Measurements from ENCODE around the gene IGDCC3. TPM values are rescaled to one million over a fixed set of nuclear protein-coding genes. Genes with fewer than 3 reads are reported as not detected.
A peak's percentile ranks its signal among the peaks of the same experiment; 100 is the strongest.

Gene IGDCC3
- total RNA-seq, 4 donors from 2014 or later: not detected

DNA sequence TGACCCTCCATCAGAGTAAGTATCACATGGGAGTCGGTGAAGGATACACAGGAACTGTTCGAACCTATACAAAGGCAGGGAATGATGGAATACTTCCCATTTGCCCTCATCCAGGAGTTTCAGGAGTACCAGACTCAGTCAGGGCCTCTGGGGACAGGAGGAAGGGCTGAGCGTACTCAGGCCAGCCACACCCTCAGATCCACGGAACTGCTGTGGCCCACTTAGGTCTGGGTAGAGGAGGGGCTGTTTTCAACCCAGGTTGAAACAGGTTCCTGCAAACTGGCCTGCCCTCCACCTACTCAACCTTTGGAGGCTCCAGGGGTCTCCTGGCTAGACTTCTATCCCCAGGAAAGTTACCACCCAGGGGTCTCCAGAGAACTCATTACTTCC, 6.7 kb upstream of the IGDCC3 start:
- H3K9me3 ChIP-seq: no peaks in the 10 kb centered on the region
- DNase-seq (ENCODE audit: low spot score in 2 of 2): no peak
- H3K4me1 ChIP-seq: peaks cover 16% of the 10 kb centered on the region
- H3K36me3 ChIP-seq: no peaks in the 10 kb centered on the region
- TF ChIP-seq POLR2A (IDR thresholded peaks at IDR 0.05) (no peak), POLR2AphosphoS5 (IDR thresholded peaks at IDR 0.05) (no peak), EP300 (IDR thresholded peaks at IDR 0.05) (no peak)
- TF ChIP-seq, protein P1, sequence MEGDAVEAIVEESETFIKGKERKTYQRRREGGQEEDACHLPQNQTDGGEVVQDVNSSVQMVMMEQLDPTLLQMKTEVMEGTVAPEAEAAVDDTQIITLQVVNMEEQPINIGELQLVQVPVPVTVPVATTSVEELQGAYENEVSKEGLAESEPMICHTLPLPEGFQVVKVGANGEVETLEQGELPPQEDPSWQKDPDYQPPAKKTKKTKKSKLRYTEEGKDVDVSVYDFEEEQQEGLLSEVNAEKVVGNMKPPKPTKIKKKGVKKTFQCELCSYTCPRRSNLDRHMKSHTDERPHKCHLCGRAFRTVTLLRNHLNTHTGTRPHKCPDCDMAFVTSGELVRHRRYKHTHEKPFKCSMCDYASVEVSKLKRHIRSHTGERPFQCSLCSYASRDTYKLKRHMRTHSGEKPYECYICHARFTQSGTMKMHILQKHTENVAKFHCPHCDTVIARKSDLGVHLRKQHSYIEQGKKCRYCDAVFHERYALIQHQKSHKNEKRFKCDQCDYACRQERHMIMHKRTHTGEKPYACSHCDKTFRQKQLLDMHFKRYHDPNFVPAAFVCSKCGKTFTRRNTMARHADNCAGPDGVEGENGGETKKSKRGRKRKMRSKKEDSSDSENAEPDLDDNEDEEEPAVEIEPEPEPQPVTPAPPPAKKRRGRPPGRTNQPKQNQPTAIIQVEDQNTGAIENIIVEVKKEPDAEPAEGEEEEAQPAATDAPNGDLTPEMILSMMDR (IDR thresholded peaks at IDR 0.05): no peak
- H3K4me3 ChIP-seq: peak overlapping the region; percentile 46
- 41% methylated on average over 4 of the region's 4 CpGs for WGBS
- no peak overlapping the region for H3K27ac ChIP-seq
- H3K27me3 ChIP-seq: peaks cover 11% of the 10 kb centered on the region

DNA sequence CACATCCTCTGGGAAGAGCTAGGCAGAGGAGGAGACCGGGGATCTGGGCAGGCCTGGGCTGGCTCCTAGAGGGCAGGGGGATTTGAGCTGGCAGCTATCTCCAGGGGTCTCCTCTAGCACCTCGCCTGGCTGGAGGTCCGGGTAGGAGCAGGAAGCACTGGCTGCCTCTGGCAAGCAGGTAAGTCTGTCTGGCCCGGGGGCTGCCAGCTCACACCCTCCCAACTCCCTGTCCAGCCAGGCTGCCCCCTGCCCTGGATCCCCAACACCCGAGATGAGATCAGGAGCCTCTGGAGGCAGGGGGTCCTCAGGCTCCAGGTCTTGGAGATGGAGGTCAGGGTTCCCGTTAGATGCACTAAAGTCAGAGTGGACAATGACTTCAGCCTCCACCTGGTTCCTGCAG, 6.2 kb upstream of the IGDCC3 start:
- Histone ChIP-seq H3K9me3 (no peaks in the 10 kb centered on the region), H3K36me3 (no peaks in the 10 kb centered on the region), H3K4me3 (no peak overlapping the region), H3K4me1 (peaks cover 16% of the 10 kb centered on the region), H3K27ac (no peak overlapping the region), H3K27me3 (peaks cover 16% of the 10 kb centered on the region)
- no peak for DNase-seq (ENCODE audit: low spot score in 2 of 2)
- TF ChIP-seq POLR2AphosphoS5 (IDR thresholded peaks at IDR 0.05): no peak
- no peak for TF ChIP-seq POLR2A (IDR thresholded peaks at IDR 0.05)
- no peak for TF ChIP-seq EP300 (IDR thresholded peaks at IDR 0.05)
- TF ChIP-seq, protein P1 (IDR thresholded peaks at IDR 0.05): no peak
- WGBS: 91% methylated on average over 4 of the region's 6 CpGs

DNA sequence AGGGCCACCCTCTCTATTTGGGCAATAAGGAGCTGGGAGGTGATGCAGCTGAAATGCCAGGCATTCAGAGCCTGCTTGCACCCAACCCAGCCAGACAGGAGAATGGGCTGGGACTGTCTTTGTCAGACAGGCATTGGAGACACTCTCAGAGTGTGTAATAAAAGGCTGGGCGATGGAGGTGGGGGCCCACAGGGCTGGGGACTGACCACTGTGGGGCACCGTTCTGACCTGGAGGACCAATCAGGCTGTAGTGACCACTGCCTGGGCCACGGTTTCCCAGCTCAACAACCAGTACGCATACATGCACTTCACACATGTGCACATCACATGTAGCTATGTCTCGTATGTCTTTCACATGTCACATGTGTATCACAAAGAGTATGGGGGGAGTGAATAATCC, 5.7 kb upstream of the IGDCC3 start:
- H3K27ac ChIP-seq: no peak overlapping the region
- TF ChIP-seq, protein P1 (IDR thresholded peaks at IDR 0.05): no peak
- TF ChIP-seq EP300 (IDR thresholded peaks at IDR 0.05): no peak
- no peak for TF ChIP-seq POLR2AphosphoS5 (IDR thresholded peaks at IDR 0.05)
- no peak for TF ChIP-seq POLR2A (IDR thresholded peaks at IDR 0.05)
- H3K4me3 ChIP-seq: no peak overlapping the region
- H3K36me3 ChIP-seq: no peaks in the 10 kb centered on the region
- peaks cover 16% of the 10 kb centered on the region for H3K4me1 ChIP-seq
- no peaks in the 10 kb centered on the region for H3K9me3 ChIP-seq
- DNase-seq (ENCODE audit: low spot score in 2 of 2): no peak
- peaks cover 21% of the 10 kb centered on the region for H3K27me3 ChIP-seq
- WGBS: 95% methylated on average over 5 of the region's 5 CpGs

DNA sequence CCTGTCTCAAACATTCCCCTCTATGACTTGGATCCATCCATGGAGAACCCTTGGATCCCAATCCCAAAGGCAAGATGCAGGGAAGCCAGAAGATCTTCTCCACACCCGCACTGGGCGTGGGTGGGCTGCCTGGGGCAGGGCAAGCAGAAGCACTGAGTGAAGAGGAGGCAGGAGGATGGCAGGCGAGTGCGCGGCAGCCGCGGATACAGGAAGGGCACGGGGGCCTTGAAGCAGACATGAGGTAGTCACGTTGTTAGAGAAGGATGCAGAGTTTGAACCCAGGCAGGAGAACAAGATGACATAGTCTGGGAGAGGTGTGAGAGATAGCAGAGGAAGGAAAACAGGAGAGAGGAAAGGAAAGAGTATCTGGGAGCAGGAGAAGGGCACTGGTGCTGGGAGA, 5.1 kb upstream of the IGDCC3 start:
- no peak for TF ChIP-seq POLR2AphosphoS5 (IDR thresholded peaks at IDR 0.05)
- no peak for TF ChIP-seq EP300 (IDR thresholded peaks at IDR 0.05)
- TF ChIP-seq, protein P1 (IDR thresholded peaks at IDR 0.05): no peak
- TF ChIP-seq POLR2A (IDR thresholded peaks at IDR 0.05): no peak
- no peaks in the 10 kb centered on the region for H3K9me3 ChIP-seq
- DNase-seq (ENCODE audit: low spot score in 2 of 2): no peak
- no peaks in the 10 kb centered on the region for H3K36me3 ChIP-seq
- WGBS: 66% methylated on average over 9 of the region's 9 CpGs
- peaks cover 26% of the 10 kb centered on the region for H3K27me3 ChIP-seq
- H3K4me3 ChIP-seq: no peak overlapping the region
- peaks cover 22% of the 10 kb centered on the region for H3K4me1 ChIP-seq
- H3K27ac ChIP-seq: no peak overlapping the region

DNA sequence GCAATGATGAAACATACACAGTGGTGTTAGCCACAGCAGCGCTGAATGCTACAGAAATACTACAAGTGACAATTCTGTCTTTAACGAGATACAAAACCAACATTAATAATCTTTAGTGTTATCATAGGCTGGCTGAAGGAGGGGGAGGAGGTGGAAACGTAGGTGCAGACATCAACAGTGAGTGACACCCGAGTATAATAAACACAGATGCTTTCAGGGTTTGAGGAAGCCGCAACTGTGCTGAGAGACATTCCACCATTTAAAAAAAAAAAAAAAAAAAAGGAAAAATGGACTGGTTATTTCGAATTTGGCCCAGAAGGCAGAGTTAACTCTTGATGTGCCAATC, 4.3 kb upstream of the IGDCC3 start:
- H3K27ac ChIP-seq: no peak overlapping the region
- no peaks in the 10 kb centered on the region for H3K9me3 ChIP-seq
- H3K4me3 ChIP-seq: no peak overlapping the region
- peaks cover 34% of the 10 kb centered on the region for H3K27me3 ChIP-seq
- 66% methylated on average over 6 of the region's 6 CpGs for WGBS
- no peak for TF ChIP-seq EP300 (IDR thresholded peaks at IDR 0.05)
- TF ChIP-seq, protein P1 (IDR thresholded peaks at IDR 0.05): no peak
- TF ChIP-seq POLR2AphosphoS5 (IDR thresholded peaks at IDR 0.05): no peak
- no peak for TF ChIP-seq POLR2A (IDR thresholded peaks at IDR 0.05)
- peaks cover 30% of the 10 kb centered on the region for H3K4me1 ChIP-seq
- no peak for DNase-seq (ENCODE audit: low spot score in 2 of 2)
- no peaks in the 10 kb centered on the region for H3K36me3 ChIP-seq

All from suprapubic skin (tissue), 4 donors.